H9 (cell line): ENCODE measurements around the gene METRN. TPM values are rescaled to one million over a fixed set of nuclear protein-coding genes. Genes with fewer than 3 reads are reported as not detected.

Experiments
- DNase-seq: peaks from one replicate; pipeline ENCODE4 v3.0.0-alpha.2; 2017
- H2AFZ ChIP-seq: one replicate; pipeline ENCODE4 v1.6.1; 2013; ENCODE audit warnings: mild to moderate bottlenecking, low read length, control low read depth, moderate library complexity
- H2AK5ac ChIP-seq: 2 replicates; pipeline ENCODE4 v1.6.1; 2013; ENCODE audit warnings: low read length, control low read depth, mixed read lengths; ENCODE audit not compliant: insufficient read length
- H2BK120ac ChIP-seq: one replicate; pipeline ENCODE4 v1.6.1; 2013; ENCODE audit warnings: low read depth, mild to moderate bottlenecking, low read length, control low read depth, inconsistent platforms; ENCODE audit not compliant: poor library complexity, severe bottlenecking
- H2BK12ac ChIP-seq: 2 replicates; pipeline ENCODE4 v1.6.1; 2013; ENCODE audit warnings: low read length, control low read depth, mixed read lengths, low read depth; ENCODE audit not compliant: insufficient read length
- H2BK15ac ChIP-seq: 2 replicates; pipeline ENCODE4 v1.6.1; 2013; ENCODE audit warnings: low read depth, low read length, control low read depth
- H2BK20ac ChIP-seq: one replicate; pipeline ENCODE4 v1.6.1; 2013; ENCODE audit warnings: low read depth, mild to moderate bottlenecking, low read length, control low read depth, inconsistent platforms; ENCODE audit not compliant: poor library complexity, severe bottlenecking
- H2BK5ac ChIP-seq: 2 replicates; pipeline ENCODE4 v1.6.1; 2013; ENCODE audit warnings: low read length, control low read depth, mixed read lengths; ENCODE audit not compliant: insufficient read length
- H3K14ac ChIP-seq: 2 replicates; pipeline ENCODE4 v1.6.1; 2013; ENCODE audit warnings: low read length, control low read depth; ENCODE audit not compliant: insufficient read depth
- H3K18ac ChIP-seq: 2 replicates; pipeline ENCODE4 v1.6.1; 2013; ENCODE audit warnings: low read depth, mild to moderate bottlenecking, mixed read lengths, low read length, control low read depth; ENCODE audit not compliant: insufficient read length
- H3K23ac ChIP-seq: 2 replicates; pipeline ENCODE4 v1.6.1; 2013; ENCODE audit warnings: low read length, control low read depth, mixed read lengths, low read depth; ENCODE audit not compliant: insufficient read length
- H3K23me2 ChIP-seq: 2 replicates; pipeline ENCODE4 v1.6.1; 2013; ENCODE audit warnings: low read depth, mild to moderate bottlenecking, mixed read lengths, low read length, control low read depth; ENCODE audit not compliant: insufficient read length, poor library complexity, severe bottlenecking
- H3K27ac ChIP-seq: 2 replicates; pipeline ENCODE4 v1.5.1; 2013; ENCODE audit warnings: low read length, control low read depth, mixed read lengths, low read depth; ENCODE audit not compliant: insufficient read length
- H3K27me3 ChIP-seq: 2 replicates; pipeline ENCODE4 v1.6.1; 2013; ENCODE audit warnings: low read length, control low read depth, inconsistent platforms; ENCODE audit not compliant: insufficient read depth
- H3K4ac ChIP-seq: 2 replicates; pipeline ENCODE4 v1.6.1; 2013; ENCODE audit warnings: low read depth, mild to moderate bottlenecking, control low read depth, inconsistent platforms, low read length, moderate library complexity
- H3K4me1 ChIP-seq: 2 replicates; pipeline ENCODE4 v1.6.1; 2013; ENCODE audit warnings: low read length, control low read depth, inconsistent platforms; ENCODE audit not compliant: insufficient read depth
- H3K4me2 ChIP-seq: 2 replicates; pipeline ENCODE4 v1.6.1; 2013; ENCODE audit warnings: low read length, control low read depth, mixed read lengths; ENCODE audit not compliant: insufficient read length, insufficient read depth
- H3K56ac ChIP-seq: 2 replicates; pipeline ENCODE4 v1.6.1; 2013; ENCODE audit warnings: low read depth, mild to moderate bottlenecking, mixed read lengths, low read length, control low read depth; ENCODE audit not compliant: insufficient read length
- H3K79me1 ChIP-seq: 2 replicates; pipeline ENCODE4 v1.6.1; 2013; ENCODE audit warnings: low read depth, mild to moderate bottlenecking, moderate library complexity, low read length, control low read depth, inconsistent platforms; ENCODE audit not compliant: insufficient read depth, poor library complexity, severe bottlenecking
- H3K79me2 ChIP-seq: 2 replicates; pipeline ENCODE4 v1.6.1; 2013; ENCODE audit warnings: low read length, control low read depth, inconsistent platforms; ENCODE audit not compliant: insufficient read depth
- H3K9ac ChIP-seq: 2 replicates; pipeline ENCODE4 v1.6.1; 2013; ENCODE audit warnings: low read length, control low read depth, mixed read lengths; ENCODE audit not compliant: insufficient read length; ENCODE audit errors: extremely low read depth
- H3K9me3 ChIP-seq: one replicate; pipeline ENCODE4 v1.6.1; 2013; ENCODE audit warnings: low read depth, low read length, inconsistent platforms; ENCODE audit not compliant: control insufficient read depth
- H3T11ph ChIP-seq: one replicate; pipeline ENCODE4 v1.6.1; 2013; ENCODE audit warnings: mild to moderate bottlenecking, low read length, control low read depth, inconsistent platforms
- H4K20me1 ChIP-seq: one replicate; pipeline ENCODE4 v1.6.1; 2013; ENCODE audit not compliant: control insufficient read depth, insufficient read length, insufficient read depth
- H4K5ac ChIP-seq: 2 replicates; pipeline ENCODE4 v1.6.1; 2013; ENCODE audit warnings: low read depth, mild to moderate bottlenecking, mixed read lengths, low read length, control low read depth; ENCODE audit not compliant: insufficient read length
- H4K8ac ChIP-seq: replicated peaks from 2 replicates; pipeline ENCODE4 v1.6.1; 2013; ENCODE audit warnings: low read length, control low read depth, mixed read lengths, low read depth; ENCODE audit not compliant: insufficient read length
- H4K91ac ChIP-seq: 2 replicates; pipeline ENCODE4 v1.6.1; 2013; ENCODE audit warnings: low read depth, mild to moderate bottlenecking, moderate library complexity, mixed read lengths, low read length, control low read depth; ENCODE audit not compliant: insufficient read length
- H3K27ac Mint-ChIP-seq, 3 experiments: 2 replicates in 2 of 3; 3 replicates in 1 of 3; pipeline ENCODE4 v1.8.0; 2020 to 2021; ENCODE audit warnings: mixed read lengths in 3 of 3, mild to moderate bottlenecking in 1 of 3, moderate library complexity in 1 of 3
- H3K27me3 Mint-ChIP-seq: 2 replicates; pipeline ENCODE4 v1.8.0; 2021; ENCODE audit warnings: low read depth, mild to moderate bottlenecking, moderate library complexity, mixed read lengths
- H3K36me3 Mint-ChIP-seq, 3 experiments: 2 replicates in 2 of 3; 3 replicates in 1 of 3; pipeline ENCODE4 v1.8.0; 2020 to 2021; ENCODE audit warnings: low read depth in 3 of 3, mixed read lengths in 3 of 3; ENCODE audit not compliant: insufficient read depth in 1 of 3
- H3K4me1 Mint-ChIP-seq, 2 experiments: 2 replicates each; pipeline ENCODE4 v1.8.0; 2020; ENCODE audit warnings: mixed read lengths in 2 of 2
- H3K4me3 Mint-ChIP-seq, 2 experiments: 2 replicates in 1 of 2; 3 replicates in 1 of 2; pipeline ENCODE4 v1.8.0; 2020 to 2021; ENCODE audit warnings: mild to moderate bottlenecking in 2 of 2, mixed read lengths in 2 of 2, moderate library complexity in 1 of 2
- H3K9me3 Mint-ChIP-seq, 2 experiments: 2 replicates in 1 of 2; 3 replicates in 1 of 2; pipeline ENCODE4 v1.8.0; 2020; ENCODE audit warnings: mild to moderate bottlenecking in 2 of 2, mixed read lengths in 2 of 2, moderate library complexity in 1 of 2
- WGBS: extraction: QIAGEN DNeasy Blood & Tissue Kit; methylation state at CpG from one replicate; pipeline ENCODE4 v1.1.7; 2013; ENCODE audit warnings: missing lambda C conversion rate, low lambda C conversion rate, mixed read lengths; ENCODE audit not compliant: insufficient read length; ENCODE audit errors: extremely low coverage; 5-methylcytosine and 5-hydroxymethylcytosine counted together
- total RNA-seq: library from RNA; stranded (reverse); gene quantifications from 2 replicates; pipeline ENCODE4 v1.2.1, GENCODE V29; 2021
- TF ChIP-seq, protein P1 (sequence below): fragments of 200-600 bp; sonication (generic); conservative IDR thresholded peaks from 3 replicates; pipeline ENCODE4 v1.8.0; 2021; ENCODE audit warnings: antibody characterized with exemption, mild to moderate bottlenecking

The METRN gene
- total RNA-seq, 1 experiment from 2014 or later: 26.2 TPM

DNA sequence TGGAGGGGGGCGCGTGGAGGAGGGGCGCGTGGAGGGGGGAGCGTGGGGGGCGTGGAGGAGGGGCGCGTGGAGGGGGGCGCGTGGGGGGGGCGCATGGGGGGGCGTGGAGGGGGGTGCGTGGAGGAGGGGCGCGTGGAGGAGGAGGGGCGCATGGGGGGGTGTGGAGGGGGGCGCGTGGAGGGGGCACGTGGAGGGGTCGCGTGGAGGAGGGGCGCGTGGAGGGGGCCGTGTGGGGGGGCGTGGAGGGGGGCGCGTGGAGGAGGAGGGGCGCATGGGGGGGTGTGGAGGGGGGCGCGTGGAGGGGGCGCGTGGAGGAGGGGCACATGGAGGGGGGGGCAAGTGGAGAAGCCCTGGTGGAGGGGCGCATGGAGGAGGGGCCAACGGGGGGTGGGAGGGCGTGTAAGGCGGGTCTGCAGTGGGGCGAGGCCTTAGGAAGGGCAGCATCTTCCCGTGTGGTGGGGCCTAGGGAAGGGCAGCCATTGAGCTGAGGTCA lies 52.9 kb downstream of the METRN start:
- no peaks in the 10 kb centered on the region for H3K79me2 ChIP-seq

More for the DNA sequence above, 52.9 kb downstream of the METRN start:
- Histone ChIP-seq H3K27ac (no peak overlapping the region), H3T11ph (no peak overlapping the region), H2BK120ac (no peak overlapping the region), H3K9ac (no peak overlapping the region), H3K27me3 (no peaks in the 10 kb centered on the region), H2BK12ac (no peak overlapping the region), H4K20me1 (no peaks in the 10 kb centered on the region), H2BK15ac (no peak overlapping the region), H3K4me2 (no peak overlapping the region), H4K5ac (no peak overlapping the region), H4K91ac (no peak overlapping the region), H3K23me2 (no peaks in the 10 kb centered on the region), H2BK20ac (no peak overlapping the region), H3K14ac (no peak overlapping the region), H3K56ac (no peak overlapping the region), H4K8ac (no peak overlapping the region), H3K79me1 (no peaks in the 10 kb centered on the region), H3K4ac (no peak overlapping the region), H3K4me1 (no peaks in the 10 kb centered on the region), H3K9me3 (no peaks in the 10 kb centered on the region), H3K18ac (no peak overlapping the region), H3K23ac (no peak overlapping the region), H2AFZ (no peak overlapping the region), H2BK5ac (no peak overlapping the region), H2AK5ac (no peak overlapping the region)
- H3K4me3 Mint-ChIP-seq: no peak overlapping the region
- peaks cover 0 to 3% of the 10 kb centered on the region in 2 experiments; a peak in 1 of 4 replicates for H3K4me1 Mint-ChIP-seq
- H3K27me3 Mint-ChIP-seq: peaks cover 5% of the 10 kb centered on the region
- WGBS: no CpG with 5 or more reads among the region's 38 CpGs
- H3K9me3 Mint-ChIP-seq: no peaks in the 10 kb centered on the region; a peak in 1 of 5 replicates
- no peak for DNase-seq
- TF ChIP-seq, protein P1, sequence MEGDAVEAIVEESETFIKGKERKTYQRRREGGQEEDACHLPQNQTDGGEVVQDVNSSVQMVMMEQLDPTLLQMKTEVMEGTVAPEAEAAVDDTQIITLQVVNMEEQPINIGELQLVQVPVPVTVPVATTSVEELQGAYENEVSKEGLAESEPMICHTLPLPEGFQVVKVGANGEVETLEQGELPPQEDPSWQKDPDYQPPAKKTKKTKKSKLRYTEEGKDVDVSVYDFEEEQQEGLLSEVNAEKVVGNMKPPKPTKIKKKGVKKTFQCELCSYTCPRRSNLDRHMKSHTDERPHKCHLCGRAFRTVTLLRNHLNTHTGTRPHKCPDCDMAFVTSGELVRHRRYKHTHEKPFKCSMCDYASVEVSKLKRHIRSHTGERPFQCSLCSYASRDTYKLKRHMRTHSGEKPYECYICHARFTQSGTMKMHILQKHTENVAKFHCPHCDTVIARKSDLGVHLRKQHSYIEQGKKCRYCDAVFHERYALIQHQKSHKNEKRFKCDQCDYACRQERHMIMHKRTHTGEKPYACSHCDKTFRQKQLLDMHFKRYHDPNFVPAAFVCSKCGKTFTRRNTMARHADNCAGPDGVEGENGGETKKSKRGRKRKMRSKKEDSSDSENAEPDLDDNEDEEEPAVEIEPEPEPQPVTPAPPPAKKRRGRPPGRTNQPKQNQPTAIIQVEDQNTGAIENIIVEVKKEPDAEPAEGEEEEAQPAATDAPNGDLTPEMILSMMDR: no peak
- no peaks in the 10 kb centered on the region for H3K36me3 Mint-ChIP-seq
- H3K27ac Mint-ChIP-seq: no peak overlapping the region
